ENCODE measurements around the gene GCK.

Gene GCK

GRCh38 chr7:44193011-44193802 is 4.0 kb upstream of the GCK start:
- TF ChIP-seq, protein P1, sequence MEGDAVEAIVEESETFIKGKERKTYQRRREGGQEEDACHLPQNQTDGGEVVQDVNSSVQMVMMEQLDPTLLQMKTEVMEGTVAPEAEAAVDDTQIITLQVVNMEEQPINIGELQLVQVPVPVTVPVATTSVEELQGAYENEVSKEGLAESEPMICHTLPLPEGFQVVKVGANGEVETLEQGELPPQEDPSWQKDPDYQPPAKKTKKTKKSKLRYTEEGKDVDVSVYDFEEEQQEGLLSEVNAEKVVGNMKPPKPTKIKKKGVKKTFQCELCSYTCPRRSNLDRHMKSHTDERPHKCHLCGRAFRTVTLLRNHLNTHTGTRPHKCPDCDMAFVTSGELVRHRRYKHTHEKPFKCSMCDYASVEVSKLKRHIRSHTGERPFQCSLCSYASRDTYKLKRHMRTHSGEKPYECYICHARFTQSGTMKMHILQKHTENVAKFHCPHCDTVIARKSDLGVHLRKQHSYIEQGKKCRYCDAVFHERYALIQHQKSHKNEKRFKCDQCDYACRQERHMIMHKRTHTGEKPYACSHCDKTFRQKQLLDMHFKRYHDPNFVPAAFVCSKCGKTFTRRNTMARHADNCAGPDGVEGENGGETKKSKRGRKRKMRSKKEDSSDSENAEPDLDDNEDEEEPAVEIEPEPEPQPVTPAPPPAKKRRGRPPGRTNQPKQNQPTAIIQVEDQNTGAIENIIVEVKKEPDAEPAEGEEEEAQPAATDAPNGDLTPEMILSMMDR (IDR thresholded peaks at IDR 0.05; ENCODE audit: low read depth, low read length, missing control alignments) = no peak
- no peaks in the 10 kb centered on the region for H3K36me3 ChIP-seq (replicated peaks)
- in situ Hi-C loops (cut with HindIII; ENCODE audit: low pct_ligation_motif_present, low sequenced_read_pairs) = no loop called here
- no peak overlapping the region for H3K27ac ChIP-seq
- no peak overlapping the region for H3K4me3 ChIP-seq (ENCODE audit: low read depth, low read length)
- H3K27me3 ChIP-seq (replicated peaks) = no peaks in the 10 kb centered on the region
- DNase-seq = no peak

GRCh38 chr7:44191171-44191570 is 1.9 kb upstream of the GCK start:
- Histone ChIP-seq H3K4me3 (ENCODE audit: low read depth, low read length) (no peak overlapping the region), H3K36me3 (replicated peaks) (no peaks in the 10 kb centered on the region), H3K27ac (no peak overlapping the region), H3K27me3 (replicated peaks) (no peaks in the 10 kb centered on the region)
- TF ChIP-seq, protein P1 (IDR thresholded peaks at IDR 0.05; ENCODE audit: low read depth, low read length, missing control alignments) = no peak
- DNase-seq = no peak
- in situ Hi-C loops (cut with HindIII; ENCODE audit: low pct_ligation_motif_present, low sequenced_read_pairs) = no loop called here

DNA sequence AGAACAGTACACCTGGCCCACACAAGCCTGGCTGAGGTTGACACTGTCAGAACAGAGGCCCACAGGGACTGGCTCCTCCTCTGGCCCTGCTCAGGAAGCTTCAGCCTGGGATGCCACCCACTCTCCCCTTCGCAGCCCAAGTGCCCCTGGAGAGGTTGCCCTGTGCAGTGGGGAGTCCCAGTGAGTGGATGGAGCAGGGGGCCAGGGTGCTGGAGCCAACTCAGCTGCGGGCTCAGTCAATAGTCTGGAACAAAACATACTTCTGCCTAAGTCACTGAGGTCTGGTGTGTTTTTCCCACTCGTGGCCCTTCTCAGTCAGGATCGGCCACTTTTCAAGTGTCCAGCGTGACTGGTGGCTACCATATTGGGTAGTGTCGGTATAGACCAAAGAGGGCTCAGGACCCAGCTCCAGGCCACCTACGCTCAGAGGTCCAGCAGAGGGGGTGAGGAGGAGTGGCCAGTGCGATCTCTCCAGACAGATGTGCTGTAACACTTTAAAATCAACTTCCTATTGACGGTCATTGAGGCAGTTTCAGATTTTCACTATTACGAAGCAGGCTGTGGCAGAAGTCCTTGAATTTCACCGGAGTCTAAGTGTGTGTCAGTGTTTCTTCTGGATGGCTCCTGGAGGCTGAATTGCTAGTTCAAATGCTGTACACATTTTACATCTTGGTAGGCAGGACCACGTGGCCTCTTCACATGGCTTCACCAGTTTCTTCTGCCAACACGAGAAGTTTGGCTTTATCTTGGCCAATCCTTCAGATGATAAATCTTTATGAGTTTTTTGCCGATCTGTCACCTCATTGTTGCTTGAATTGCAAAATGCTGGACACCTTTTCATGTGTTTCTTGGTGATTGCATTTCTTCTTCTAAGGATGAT is 994 bp upstream of the GCK start:
- Histone ChIP-seq H3K27me3 (replicated peaks) (no peaks in the 10 kb centered on the region), H3K4me3 (ENCODE audit: low read depth, low read length) (no peak overlapping the region), H3K27ac (no peak overlapping the region), H3K36me3 (replicated peaks) (no peaks in the 10 kb centered on the region)
- TF ChIP-seq, protein P1 (IDR thresholded peaks at IDR 0.05; ENCODE audit: low read depth, low read length, missing control alignments) = no peak
- DNase-seq = no peak
- in situ Hi-C loops (cut with HindIII; ENCODE audit: low pct_ligation_motif_present, low sequenced_read_pairs) = no loop called here

- no peak overlapping the region for H3K27ac ChIP-seq
- H3K4me3 ChIP-seq (ENCODE audit: low read depth, low read length) = no peak overlapping the region
- in situ Hi-C loops (cut with HindIII; ENCODE audit: low pct_ligation_motif_present, low sequenced_read_pairs) = no loop called here
- H3K36me3 ChIP-seq (replicated peaks) = no peaks in the 10 kb centered on the region
- no peak for DNase-seq
- H3K27me3 ChIP-seq (replicated peaks) = no peaks in the 10 kb centered on the region
- TF ChIP-seq, protein P1 (IDR thresholded peaks at IDR 0.05; ENCODE audit: low read depth, low read length, missing control alignments) = no peak
Measured at GRCh38 chr7:44188480-44189225, 586 bp downstream of the GCK start.

DNA sequence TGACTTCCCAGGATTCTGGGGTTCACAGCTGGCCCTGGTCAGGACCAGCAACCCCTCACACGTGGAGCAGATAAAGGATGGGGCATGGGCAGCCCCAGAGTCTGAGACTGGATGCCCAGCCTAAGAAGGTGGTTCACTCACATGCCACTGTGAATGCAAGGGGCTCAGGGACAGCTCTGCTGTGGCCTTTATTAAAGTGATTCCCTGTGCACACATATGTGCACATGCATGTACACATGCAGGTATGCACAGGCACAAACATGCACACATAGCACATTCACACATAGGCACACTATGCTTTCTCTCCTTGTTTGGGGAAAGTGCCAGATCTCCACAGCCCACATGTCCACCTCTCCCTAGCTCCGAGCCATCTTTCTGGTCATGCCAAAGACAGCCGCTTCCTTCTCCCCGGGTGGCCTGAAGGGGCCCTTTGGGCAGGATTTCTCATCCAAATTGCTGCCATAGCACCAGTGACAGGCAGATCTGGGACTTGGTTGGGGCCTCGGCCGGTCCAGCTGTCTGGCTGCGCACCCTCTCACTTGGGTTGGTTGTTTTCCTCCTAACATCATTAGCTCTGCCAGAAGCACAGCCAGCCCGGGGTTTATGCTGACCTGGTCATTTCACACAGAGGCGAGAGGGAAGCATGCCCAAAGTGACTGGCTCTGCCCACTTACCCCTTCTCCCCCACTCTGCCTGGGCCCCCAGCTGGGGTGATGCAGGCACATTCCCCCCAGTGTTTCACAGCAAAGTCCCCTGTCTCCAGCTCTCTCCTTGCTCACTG is 1.4 kb downstream of the GCK start:
- Histone ChIP-seq H3K4me3 (ENCODE audit: low read depth, low read length) (no peak overlapping the region), H3K27me3 (replicated peaks) (no peaks in the 10 kb centered on the region), H3K36me3 (replicated peaks) (no peaks in the 10 kb centered on the region), H3K27ac (no peak overlapping the region)
- TF ChIP-seq, protein P1 (IDR thresholded peaks at IDR 0.05; ENCODE audit: low read depth, low read length, missing control alignments) = no peak
- no peak for DNase-seq
- in situ Hi-C loops (cut with HindIII; ENCODE audit: low pct_ligation_motif_present, low sequenced_read_pairs) = no loop called here

Measured in brain microvascular endothelial cell (primary cell).